Dermis microvascular lymphatic vessel endothelial cell (primary cell): ENCODE results near the gene CTU1. TPM values are rescaled to one million over a fixed set of nuclear protein-coding genes. Genes with fewer than 3 reads are reported as not detected.

Experiments
- DNase-seq, 2 donors: peaks; one replicate each; pipeline versions ENCODE4 v3.0.0 to v3.0.0-alpha.2; 2010; ENCODE audit warnings: low read depth in 2 of 2
- total RNA-seq: library from RNA; depleted of rRNA; stranded (reverse); fragments of >200 nt; gene quantifications from 2 replicates; pipeline ENCODE4 v1.2.1, GENCODE V29; 2014

The CTU1 gene
- total RNA-seq, 1 donor from 2014 or later, result 4.0 TPM

DNA sequence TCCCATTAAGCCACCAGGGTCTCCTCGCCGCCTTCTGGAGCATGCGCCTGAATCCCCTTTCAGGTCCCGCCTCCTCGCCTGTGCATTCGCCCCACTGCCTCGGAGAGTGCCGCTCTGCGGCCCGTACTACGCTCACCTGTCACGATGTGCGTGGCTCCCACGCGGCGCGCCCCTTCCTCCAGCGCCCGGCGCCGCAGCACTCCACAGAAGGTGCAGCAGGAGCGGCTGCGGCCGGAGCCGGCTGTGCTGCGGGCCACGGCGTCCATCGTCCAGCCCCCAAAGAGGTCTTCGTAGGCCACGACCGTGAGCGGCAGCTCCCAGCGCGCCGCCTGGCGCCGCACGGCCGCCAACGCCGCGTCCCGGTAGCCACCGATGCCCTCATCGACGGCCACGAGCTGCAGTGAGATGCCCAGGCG lies 4.3 kb downstream of the CTU1 start:
- DNase-seq, result no peak

DNA sequence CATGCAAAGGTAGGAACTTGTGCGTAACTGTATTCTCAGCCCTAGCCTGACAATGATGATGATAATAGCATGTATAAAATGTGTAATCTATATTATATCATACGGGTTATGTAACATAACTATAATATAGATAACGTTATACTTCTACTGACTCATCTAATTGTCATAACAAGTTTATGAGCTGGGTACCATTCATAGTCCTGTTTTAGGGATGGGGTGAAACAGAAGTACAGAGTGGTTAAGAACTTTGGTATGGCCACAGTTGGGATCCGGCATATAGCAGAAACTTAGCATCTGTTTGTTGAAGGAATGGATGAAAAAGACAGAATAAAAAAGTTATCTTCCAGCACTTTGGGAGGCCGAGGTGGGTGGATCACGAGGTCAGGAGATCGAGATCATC lies 5.2 kb downstream of the CTU1 start:
- no peak for DNase-seq

DNA sequence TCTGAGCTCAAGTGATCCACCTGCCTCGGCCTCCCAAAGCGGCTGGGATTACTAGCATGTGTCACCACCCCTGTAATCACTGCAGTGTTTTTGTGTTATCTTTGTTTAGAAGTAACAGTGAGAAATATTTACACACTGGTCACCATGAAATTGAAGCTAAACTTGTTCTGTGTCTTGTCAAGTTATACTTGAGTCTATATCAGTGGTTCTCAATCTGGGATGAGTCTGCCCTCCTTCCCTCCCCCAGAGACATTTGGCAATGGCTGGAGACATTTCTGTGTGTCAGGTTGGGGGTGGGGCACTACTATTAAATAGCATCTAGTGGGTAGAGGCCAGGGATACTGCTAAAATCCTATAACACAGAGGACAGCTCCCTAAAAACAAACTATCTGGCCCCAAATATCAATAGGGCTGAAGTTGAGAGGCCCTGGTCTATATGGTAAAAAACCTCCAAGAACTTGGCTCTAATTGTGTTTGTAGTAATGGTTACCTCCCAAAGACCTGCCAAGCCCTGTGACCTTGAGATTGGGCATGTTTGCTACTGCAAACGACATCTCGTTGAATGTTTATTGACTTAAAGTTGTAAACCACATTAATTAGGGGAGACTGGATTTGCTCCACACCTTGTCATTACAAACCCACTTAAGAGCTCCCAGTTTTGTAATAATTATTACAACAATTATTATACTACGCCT lies 6.9 kb downstream of the CTU1 start:
- no peak for DNase-seq

DNA sequence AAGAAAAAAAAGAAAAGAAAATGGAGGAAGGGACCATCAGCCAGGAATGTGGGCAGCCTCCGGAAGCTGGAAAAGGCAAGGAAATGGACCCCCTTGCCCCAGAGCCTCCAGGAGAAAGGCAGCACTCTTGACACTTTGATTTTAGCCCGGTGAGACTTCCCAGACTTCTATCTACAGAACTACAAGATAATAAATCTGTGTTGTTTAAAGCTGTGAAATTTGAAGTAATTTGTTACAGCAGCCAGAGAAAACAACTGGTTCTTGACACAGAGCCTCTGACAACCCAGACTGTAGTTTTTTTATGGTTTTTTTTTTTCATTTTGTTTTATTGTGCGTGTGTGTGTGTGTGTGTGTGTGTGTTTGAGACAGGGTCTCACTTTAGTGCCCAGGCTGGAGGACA lies 7.6 kb downstream of the CTU1 start:
- no peak for DNase-seq

DNA sequence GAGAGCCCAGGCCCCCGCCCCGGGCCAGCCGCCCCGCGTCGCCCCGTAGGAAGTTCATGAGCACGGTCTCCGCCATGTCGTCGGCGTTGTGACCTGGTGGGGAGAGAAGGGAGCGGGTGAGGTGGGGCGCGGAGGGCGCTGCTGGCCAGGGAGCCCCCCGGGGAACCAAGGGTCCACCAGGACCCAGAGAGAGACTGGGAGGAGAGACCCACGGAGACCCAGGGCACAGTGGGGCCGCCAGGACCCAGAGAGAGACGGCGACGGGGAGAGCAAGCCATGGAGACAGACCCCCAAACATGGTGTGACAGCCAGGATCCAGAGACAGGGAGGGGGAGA lies 9.2 kb downstream of the CTU1 start:
- DNase-seq, result no peak

DNA sequence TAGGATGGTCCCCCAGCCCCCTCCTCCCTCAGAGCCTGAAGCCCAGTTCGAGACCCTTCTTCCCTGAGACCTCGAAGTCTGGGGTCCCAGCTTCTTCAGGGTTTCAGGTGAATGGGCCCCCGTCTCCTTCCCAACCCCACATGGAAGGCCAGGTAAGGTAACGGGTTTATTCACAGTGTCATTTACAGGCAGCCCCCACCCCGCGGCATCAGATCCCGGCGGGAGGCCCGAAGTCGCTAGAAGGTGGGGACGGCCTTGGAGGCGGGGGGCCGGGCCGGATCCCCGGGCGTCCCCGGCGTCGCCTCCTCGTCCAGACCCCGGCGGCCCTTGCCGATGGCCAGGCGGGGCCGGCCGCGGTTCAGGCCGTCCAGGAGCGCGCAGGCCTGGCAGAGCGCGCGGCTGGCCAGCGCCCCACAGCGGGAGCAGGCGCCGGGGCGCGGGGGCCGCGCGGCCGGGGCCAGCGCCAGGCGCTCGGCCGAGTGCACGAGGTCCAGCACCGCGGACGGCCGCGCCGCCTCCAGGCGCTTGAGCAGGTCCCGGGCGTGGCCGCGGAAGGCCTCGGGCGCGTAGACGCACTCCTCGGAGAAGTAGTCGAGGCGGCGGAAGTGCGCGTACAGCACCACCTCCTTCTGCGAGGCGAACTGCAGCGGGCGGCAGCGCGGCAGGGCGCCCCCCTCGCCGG lies 9.7 kb downstream of the CTU1 start:
- DNase-seq, result no peak

DNA sequence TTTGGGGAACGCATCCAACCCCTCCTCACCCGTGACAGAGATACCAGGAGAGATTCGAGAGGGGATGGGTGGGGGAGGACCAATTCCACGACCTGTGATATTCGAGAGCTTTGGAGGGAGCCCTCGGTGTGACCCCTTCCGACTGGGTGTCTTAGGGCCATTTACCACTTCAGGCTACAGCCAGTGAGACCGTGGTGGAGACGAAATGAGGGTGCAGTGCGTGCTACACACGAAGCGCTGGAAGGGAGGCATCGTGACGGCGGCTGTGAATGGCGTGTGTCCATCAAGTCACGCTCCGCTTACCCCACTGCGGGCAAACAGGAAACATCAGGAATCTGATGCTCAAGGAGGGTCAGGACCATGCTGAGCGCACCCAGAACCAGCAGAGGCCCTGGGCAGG lies 10.4 kb downstream of the CTU1 start:
- no peak for DNase-seq

DNA sequence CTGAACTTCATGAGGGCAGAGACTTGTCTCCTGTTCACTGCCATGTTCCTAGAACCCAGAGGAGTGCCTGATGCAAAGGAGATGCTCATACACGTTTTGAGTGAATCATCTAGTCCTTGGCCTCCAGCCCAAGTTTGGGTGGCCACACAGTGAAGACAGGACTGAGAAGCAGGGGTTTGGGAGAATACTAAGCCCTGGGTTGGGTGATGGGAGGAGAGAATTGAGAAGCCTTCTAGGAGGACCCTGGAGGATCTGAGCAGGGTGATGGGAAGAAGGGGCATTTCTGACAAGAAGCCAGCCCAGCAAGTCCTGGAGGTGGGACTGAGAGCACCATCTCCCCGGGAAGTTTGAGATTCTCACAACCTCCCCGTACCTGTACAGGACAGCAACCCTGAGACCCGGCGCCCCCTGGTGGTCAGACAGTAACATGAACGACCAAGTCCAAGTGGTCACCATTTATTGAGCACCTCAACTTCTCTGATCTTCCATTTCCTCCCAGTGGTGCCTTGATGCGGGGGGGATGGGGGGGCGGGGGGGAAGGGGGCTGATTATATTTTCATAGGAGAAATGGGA lies 11.0 kb downstream of the CTU1 start:
- peak in 1 of 2 donors; percentile 59 for DNase-seq

DNA sequence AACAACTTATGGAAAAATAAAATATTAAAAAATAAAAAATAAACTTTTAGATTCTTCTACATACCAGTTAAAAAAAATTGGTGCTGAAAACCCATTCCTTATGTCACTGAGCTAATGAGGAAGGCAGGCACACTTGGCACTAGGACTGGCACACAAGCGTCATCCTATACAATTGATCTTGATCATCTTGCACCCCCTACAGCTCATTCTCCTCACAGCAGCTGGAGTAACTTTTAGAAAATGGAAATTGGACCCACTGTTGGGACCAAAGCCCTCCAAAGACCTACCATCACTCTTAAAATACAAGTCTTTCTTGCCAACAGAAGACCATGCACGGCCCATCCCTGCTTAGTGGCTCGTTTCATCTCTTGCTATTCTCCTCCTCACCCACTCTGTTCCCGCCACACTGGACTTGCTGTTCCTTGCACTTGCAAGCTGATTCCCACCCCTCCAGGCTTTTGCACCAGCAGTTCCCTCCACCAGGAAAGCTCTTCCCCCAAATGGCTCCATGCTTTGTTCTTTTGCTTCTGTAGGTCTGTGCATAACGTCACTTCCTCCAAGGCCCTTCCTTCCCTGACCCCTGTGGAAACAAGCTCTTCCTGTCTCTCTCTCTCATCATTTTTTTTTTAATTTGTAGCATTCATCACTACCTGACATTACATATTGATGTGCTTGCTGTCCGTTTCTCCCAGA lies 11.6 kb downstream of the CTU1 start:
- peak in 1 of 2 donors; percentile 12 for DNase-seq

DNA sequence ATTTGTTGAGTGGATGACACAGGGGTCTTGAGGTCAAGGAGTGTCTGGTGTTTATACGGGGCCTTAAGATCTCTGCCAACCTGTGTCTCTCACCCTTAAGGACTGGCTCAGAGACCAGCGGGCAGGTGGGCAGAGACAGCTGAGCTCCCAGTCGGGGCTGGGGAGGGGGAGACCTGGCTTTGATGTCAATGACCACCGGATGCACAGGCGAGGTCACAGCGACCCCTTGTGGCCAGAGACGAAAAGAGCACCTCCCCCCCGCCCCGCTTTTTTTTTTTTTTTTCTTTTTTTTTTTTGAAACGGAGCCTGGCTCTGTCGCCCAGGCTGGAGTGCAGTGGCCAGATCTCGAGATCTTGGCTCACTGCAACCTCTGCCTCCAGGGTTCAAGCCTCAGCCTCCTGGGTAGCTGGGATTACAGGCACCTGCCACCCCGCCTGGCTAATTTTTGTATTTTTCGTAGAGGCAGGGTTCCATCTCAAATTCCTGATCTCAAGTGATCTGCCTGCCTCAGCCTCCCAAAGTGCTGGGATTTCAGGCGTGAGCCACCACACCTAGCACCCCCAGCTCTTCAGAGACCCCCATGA lies 13.4 kb downstream of the CTU1 start:
- DNase-seq, result peak in 1 of 2 donors; percentile 22

DNA sequence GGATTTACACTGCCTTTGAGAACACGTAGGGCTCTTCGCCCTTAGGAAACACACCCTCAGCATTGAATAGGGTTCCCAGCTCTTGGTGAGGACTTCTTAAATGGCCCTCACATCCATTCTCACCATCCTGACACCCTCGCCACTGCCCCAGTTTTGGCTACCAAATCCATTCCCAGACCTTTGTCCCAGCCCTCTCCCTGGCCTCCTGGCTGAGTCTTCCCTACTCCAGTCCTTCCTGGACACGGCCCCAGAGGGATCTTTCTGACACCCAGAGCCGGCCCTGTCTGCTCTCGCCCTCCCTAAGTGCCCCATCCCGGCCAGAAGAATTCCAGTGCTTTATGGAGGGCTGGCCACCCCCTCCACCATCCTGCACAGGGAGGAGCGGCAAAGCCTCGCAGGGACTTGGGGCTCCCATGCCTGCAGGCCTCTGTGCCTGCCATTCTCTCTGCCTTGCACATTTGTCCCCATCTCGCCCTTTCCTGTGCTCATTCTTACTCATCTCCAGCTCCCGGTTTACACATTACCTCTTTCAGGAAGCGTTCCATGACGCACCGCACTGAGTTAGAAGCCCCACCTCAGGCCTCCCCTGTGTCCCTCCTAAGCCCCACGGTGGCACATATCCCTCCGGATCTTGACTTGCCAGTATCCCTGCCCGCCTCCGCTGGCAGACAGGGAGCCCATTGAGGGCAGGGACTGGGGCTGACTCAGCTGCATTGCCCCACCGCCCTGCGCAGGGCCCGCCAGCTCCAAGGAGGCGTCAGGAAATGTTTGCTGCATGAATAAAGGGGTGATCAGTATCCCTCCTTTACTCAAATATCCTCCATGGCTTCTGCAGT lies 14.5 kb downstream of the CTU1 start:
- peak; percentile 23 to 49 for DNase-seq

DNA sequence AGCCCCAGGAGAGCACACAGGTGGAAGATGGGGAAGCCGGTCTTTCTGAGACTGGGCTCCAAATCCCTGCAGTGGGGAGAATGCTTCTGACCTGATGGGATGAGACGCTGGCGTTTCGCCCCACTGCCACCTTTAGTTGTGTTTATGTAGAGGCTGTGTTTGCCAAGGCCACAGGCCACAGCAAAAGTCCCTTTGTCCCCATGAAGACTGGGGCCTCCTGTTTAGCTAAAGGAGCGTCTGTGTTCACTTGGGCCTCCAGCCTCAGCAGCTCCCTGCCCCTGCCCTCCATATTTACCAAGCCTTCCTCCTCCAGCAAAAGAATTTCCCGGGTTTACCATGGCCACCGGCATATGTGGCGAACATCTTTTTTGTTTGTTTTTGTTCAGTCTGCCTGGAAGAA lies 15.1 kb downstream of the CTU1 start:
- DNase-seq, result no peak

DNA sequence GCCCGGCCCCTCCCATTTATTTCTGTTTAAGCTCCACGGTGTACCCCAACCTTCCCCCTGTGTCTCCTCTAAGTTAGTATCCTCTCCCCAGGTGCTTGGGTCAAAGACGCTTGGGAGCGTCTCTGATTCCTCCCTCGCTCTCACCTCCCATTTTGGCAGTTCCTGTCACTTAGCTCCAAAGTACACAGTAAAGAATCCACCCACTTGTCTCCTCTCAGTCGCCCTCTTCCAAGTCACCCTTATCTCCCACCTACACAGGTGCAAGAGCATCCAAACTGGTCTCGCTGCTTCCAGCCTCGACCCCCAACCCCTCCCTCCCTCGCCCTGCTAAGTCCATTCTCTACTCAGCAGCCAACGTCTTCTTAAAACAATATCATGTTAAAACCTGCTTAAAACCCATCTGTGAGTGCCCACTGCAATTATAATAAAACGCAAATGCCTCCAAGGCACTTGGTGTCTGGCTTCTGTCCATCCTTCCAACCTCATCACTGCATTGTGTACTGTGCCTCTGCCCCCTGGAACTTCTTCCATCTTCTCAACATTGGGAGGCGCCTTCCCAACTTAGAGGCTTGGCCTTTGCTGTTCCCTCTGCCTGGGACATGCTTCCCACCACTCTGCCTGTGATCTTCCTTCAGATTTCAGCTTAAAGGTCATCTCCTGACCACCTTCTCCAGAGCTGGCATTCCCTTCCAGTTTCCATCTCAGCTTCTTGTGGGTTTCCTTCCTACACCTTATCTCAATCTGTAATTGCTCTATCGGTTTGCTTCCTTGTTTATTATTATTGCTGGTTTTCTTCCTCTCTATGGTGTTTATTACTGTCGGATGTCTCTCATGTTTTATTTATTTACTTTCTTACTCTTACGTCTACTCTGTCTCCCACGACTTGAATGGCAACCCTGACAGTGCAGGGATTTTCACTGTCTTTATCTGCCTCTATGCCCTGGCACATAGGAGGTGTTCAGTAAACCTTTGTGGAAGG lies 16.0 kb downstream of the CTU1 start:
- no peak for DNase-seq

DNA sequence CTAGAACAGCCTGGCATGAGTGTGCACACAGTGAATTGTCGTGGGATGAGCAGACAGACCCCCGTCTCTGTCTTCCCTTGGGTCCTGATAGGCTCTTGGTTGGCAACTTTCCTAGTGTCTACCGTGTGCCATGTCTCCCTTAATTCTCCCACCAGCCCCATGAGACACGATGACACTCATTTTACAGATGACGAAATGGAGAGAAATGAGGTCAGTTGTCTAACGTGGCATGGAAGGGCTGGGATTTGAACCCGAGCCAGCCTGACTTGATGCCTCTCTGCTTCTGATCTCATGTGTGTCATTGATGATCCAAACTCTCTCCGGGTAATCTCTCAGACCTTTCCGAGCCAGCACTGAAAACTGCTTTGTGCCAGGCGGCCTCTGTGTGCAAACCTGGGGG lies 17.1 kb downstream of the CTU1 start:
- DNase-seq, result no peak

DNA sequence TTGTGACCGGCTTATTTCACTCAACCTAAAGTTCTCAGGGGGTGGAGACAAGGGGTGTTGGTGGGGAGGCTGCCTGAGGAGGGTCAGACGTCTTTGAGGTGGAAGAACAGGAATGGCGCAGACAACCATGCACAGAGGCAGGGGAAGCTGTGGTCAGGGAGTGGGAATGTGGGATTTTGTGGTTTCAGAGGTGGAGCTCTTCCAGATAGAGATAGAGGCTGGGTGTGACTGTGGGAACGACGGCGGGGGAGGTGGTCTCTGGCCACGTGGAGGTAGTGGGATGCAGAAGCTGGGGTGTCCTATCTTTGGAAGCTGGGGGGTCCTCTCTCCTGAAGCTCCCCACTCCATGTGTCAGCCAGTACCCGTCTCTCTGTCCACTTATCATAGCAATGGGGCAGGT lies 17.7 kb downstream of the CTU1 start:
- no peak for DNase-seq

DNA sequence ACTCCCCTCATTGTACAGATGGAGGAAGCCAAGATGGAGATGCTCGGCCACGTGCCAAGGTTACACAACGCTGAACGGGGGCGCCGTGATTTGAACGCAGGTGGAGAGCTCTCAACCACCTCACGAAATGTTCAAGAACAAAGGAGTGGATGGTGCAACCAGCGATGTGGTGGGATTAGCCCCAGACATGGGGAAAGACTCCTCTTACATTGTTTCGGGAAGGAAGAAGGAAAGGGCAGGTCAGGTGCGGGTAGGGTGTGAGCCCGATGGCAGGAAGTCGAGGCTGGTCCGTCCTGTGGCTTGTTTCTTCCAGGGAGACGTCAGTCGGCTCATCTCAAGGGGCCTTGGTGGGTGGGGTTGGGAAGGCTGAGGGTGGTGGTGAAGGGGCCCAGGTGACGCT lies 18.4 kb downstream of the CTU1 start:
- DNase-seq, result no peak

DNA sequence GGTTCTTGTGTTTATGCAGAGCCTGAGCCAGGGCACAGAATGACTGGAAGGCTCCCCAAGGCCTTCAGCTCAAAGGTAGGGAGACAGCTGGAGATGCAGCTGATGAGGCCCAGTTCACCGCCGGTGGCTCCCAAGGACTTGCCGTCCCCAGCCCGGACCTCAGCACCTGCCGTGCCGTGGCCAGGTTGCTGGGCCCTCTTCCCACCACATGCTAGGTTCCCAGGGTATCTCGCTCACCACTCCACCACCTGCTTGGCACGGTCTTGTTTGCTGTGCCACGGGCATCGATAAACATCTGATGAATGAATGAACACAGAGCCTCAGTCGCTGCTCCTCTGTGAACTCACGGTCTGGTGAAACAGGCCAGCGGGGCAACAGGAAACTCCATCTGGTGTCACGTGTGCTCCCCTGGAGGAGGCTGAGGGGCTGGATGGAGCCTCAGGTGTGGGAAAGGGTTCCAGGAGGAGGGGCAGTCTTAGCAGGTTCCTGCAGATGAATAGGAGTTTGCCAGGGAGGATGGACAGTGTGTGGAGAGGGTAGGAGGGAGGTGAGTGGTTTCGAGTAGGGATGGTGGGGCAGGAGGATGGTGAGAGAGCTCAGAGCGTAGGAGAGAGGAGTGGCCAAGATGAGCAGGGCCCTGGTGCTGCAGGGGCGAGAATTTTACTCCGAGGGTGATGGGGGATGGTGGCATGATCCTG lies 21.9 kb downstream of the CTU1 start:
- no peak for DNase-seq

DNA sequence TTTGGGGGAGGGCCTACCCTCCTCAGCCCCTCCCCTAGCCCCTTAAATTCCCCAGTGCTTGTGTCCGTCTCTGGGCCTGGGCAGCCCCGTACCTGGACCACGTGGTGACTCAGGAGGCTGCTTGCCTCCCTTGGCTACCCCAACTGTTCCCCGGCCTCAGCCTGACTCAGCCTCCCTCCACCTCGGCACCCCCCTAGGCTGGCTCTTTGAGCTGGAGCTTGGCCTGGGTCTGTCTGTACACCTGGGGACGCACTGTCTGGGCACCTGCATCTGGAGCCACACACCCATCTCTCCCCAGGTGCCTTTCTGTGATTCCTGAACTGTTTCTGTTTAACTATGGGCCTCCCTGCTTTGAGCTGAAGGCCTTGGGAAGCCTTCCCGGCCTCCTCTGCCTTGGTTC lies 23.7 kb downstream of the CTU1 start:
- DNase-seq, result no peak

DNA sequence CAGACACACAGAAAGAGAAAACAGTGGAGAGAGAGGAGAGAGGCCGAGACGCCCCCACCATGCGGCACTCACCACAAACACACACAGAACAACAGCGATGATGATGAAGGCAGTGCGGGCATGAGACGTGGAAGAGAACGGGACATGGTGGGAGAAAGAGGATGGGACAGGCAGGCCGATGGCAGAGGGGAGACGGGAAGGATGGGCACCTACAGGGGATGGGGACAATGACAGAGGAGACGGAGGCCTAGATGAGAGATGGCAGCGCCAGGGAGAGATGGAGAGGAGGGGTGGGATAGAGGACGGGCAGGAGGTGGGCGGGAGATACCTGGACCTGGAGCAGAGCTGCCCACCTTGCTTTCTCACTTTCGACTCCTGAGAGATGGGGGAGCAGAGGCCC lies 24.4 kb downstream of the CTU1 start:
- no peak for DNase-seq

DNA sequence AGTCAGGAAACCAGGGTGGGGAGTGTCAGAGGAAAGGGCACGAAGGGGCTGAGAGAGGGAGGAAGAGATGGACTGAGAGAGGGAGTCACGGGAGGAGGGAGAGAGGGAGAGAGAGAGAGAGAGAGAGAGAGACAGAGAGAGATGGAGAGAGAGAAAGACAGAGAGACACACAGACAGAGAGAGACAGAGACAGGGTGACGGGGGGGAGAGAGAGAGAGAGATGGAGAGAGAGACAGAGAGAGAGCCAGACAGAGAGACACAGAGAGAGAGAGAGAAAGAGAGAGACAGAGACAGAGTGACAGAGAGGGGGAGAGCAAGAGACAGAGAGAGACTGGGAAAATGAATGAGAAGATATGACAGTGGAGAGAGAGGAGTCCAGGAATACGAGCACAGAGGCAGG lies 25.0 kb downstream of the CTU1 start:
- no peak for DNase-seq
